K562 (cell line): ENCODE measurements around the gene TRMT44. TPM values are rescaled to one million over a fixed set of nuclear protein-coding genes. Genes with fewer than 3 reads are reported as not detected.

Experiments used
- CHD7 ChIP-seq: fragments of 200-600 bp; sonication (generic); IDR thresholded peaks from one replicate; pipeline ENCODE4 v1.6.1; 2012; ENCODE audit warnings: mild to moderate bottlenecking, low read depth, low read length, inconsistent platforms
- ERF ChIP-seq: fragments of 450-650 bp; formaldehyde crosslinking; IDR thresholded peaks from 2 replicates; pipeline ENCODE4 v1.4.0; 2020; ENCODE audit warnings: mild to moderate bottlenecking, mixed read lengths
- NR0B1 ChIP-seq: fragments of 450-650 bp; IDR thresholded peaks from one replicate; pipeline ENCODE4 v1.6.1; 2018; ENCODE audit warnings: mild to moderate bottlenecking, moderate library complexity; ENCODE audit not compliant: partially characterized antibody
- PURB ChIP-seq: sonication (generic); formaldehyde crosslinking; IDR thresholded peaks from 2 replicates; pipeline ENCODE4 v1.9.0; 2021; ENCODE audit warnings: low read depth, mild to moderate bottlenecking, missing genetic modification reagents
- RBBP5 ChIP-seq: fragments of 200-600 bp; sonication (generic); IDR thresholded peaks from 2 replicates; pipeline ENCODE4 v1.6.1; 2012; ENCODE audit warnings: borderline replicate concordance, mild to moderate bottlenecking, low read length, control low read depth, inconsistent platforms; ENCODE audit not compliant: insufficient read depth, poor library complexity, severe bottlenecking
- SRSF7 ChIP-seq: fragments of 200-400 bp; formaldehyde crosslinking; optimal IDR thresholded peaks from 2 replicates; pipeline ENCODE3; 2017; ENCODE audit warnings: mild to moderate bottlenecking, low read depth, low read length
- THAP7 ChIP-seq: fragments of 250-450 bp; sonication (Bioruptor Pico); IDR thresholded peaks from 2 replicates; pipeline ENCODE4 v1.5.0; 2021
- ZBTB1 ChIP-seq: sonication (generic); formaldehyde crosslinking; IDR thresholded peaks from 2 replicates; pipeline ENCODE4 v1.8.1; 2023; ENCODE audit warnings: missing genetic modification reagents, low read depth, mild to moderate bottlenecking, borderline replicate concordance
- ZNF431 ChIP-seq: sonication (generic); formaldehyde crosslinking; IDR thresholded peaks from 2 replicates; pipeline ENCODE4 v1.8.0; 2022; ENCODE audit warnings: mild to moderate bottlenecking, missing genetic modification reagents
- ZNF780A ChIP-seq: fragments of 250-450 bp; sonication (Bioruptor Pico); IDR thresholded peaks from 2 replicates; pipeline ENCODE4 v1.5.0; 2021; ENCODE audit warnings: mild to moderate bottlenecking
- polyA plus RNA-seq, 8 experiments: library from polyadenylated mRNA; depleted of rRNA in 4 of 8; stranded (reverse) in 5 of 8; unstranded in 3 of 8; fragments of >200 nt; fragmentation: Nextera tagmentation in 2 of 8; fragmentation: Illumina TruSeq in 1 of 8; extraction: Ambion mirVana in 2 of 8; extraction: Trizol in 1 of 8; gene quantifications; 2 replicates each; pipeline versions ENCODE4 v1.2.1 to v1.2.3, GENCODE V29; 2011 to 2014; ENCODE audit warnings: inconsistent platforms in 1 of 8, missing spikeins in 1 of 8
- total RNA-seq, 7 experiments: library from RNA; depleted of rRNA in 6 of 7; stranded (reverse); fragments of >200 nt in 6 of 7; fragmentation: Illumina TruSeq in 2 of 7; extraction: Trizol in 2 of 7; gene quantifications; 2 replicates each; pipeline versions ENCODE4 v1.2.1 to v1.2.3, GENCODE V29; 2011 to 2021; ENCODE audit warnings: low replicate concordance in 1 of 7

TRMT44 gene
- total and polyA plus RNA-seq, 9 of the 15 experiments (the other 6 are each of a cell fraction or from before 2014, with no cell fraction given) = 1.2 to 18.6 (median 10.0) TPM

GRCh38 chr4:8506373-8507195, 66.0 kb downstream of the TRMT44 start (continued):
- TF ChIP-seq CHD7 (no peak), ERF (no peak), PURB (CRISPR knock-in tag) (no peak), ZNF780A (CRISPR knock-in tag) (no peak), NR0B1 (no peak), SRSF7 (no peak), ZNF431 (CRISPR knock-in tag) (no peak), ZBTB1 (CRISPR knock-in tag) (no peak), RBBP5 (no peak), THAP7 (no peak)
